Measurements from ENCODE around the gene PDZD7.
A peak's percentile ranks its signal among the peaks of the same experiment; 100 is the strongest.
"Not testable (repeated sequence)": the region's sequence is repeated elsewhere in the genome, so short reads cannot be mapped to it uniquely, and the experiment has no call there.

The PDZD7 gene

GRCh38 chr10:100982916-100983830 lies 47.8 kb downstream of the PDZD7 start:
- DNase-seq (ENCODE audit: low spot score): no peak

GRCh38 chr10:100981178-100981772 lies 49.7 kb downstream of the PDZD7 start:
- DNase-seq (ENCODE audit: low spot score): no peak

GRCh38 chr10:100980711-100981110 lies 50.2 kb downstream of the PDZD7 start:
- no peak for DNase-seq (ENCODE audit: low spot score)

- DNase-seq (ENCODE audit: low spot score): no peak
Observed at GRCh38 chr10:100980311-100980710, 50.6 kb downstream of the PDZD7 start.

GRCh38 chr10:100979791-100980272 lies 51.1 kb downstream of the PDZD7 start:
- DNase-seq (ENCODE audit: low spot score): no peak

GRCh38 chr10:100978901-100979195 lies 52.1 kb downstream of the PDZD7 start:
- DNase-seq (ENCODE audit: low spot score): no peak

- DNase-seq (ENCODE audit: low spot score): no peak
Observed at GRCh38 chr10:100978121-100978900, 52.6 kb downstream of the PDZD7 start.

GRCh38 chr10:100977436-100977835 lies 53.5 kb downstream of the PDZD7 start:
- no peak for DNase-seq (ENCODE audit: low spot score)

GRCh38 chr10:100976906-100977305 lies 54.0 kb downstream of the PDZD7 start:
- no peak for DNase-seq (ENCODE audit: low spot score)

GRCh38 chr10:100975397-100975796 lies 55.5 kb downstream of the PDZD7 start:
- DNase-seq (ENCODE audit: low spot score): not testable (repeated sequence)

GRCh38 chr10:100972904-100973535 lies 57.9 kb downstream of the PDZD7 start:
- DNase-seq (ENCODE audit: low spot score): no peak

GRCh38 chr10:100972115-100972903 lies 58.6 kb downstream of the PDZD7 start:
- no peak for DNase-seq (ENCODE audit: low spot score)

GRCh38 chr10:100970914-100971811 lies 59.8 kb downstream of the PDZD7 start:
- DNase-seq (ENCODE audit: low spot score): no peak

- no peak for DNase-seq (ENCODE audit: low spot score)
Observed at GRCh38 chr10:100970076-100970913, 60.6 kb downstream of the PDZD7 start.

- DNase-seq (ENCODE audit: low spot score): peak; percentile 4
Observed at GRCh38 chr10:100969187-100970075, 61.5 kb downstream of the PDZD7 start, which contains the start of gene SEMA4G. Gene SEMA4G, plus strand, starts transcription at chr10:100969504. Its CDS starts 3,409 bp downstream, at chr10:100972913.

- DNase-seq (ENCODE audit: low spot score): no peak
Observed at GRCh38 chr10:100968863-100969186, 62.1 kb downstream of the PDZD7 start.

- no peak for DNase-seq (ENCODE audit: low spot score)
Observed at GRCh38 chr10:100968062-100968736, 62.7 kb downstream of the PDZD7 start.

- DNase-seq (ENCODE audit: low spot score): no peak
Observed at GRCh38 chr10:100967332-100967731, 63.6 kb downstream of the PDZD7 start.

Data from COLO829 (cell line).